DOHH2 (cell line): ENCODE results near the gene CACNG6.

Experiments used
- CTCF ChIP-seq: fragments of 200-600 bp; sonication (generic); IDR thresholded peaks from one replicate; pipeline ENCODE4 v1.5.1; 2014; ENCODE audit warnings: antibody characterized with exemption, mild to moderate bottlenecking, low read depth, low read length; ENCODE audit not compliant: poor library complexity, severe bottlenecking
- EZH2phosphoT487 ChIP-seq: fragments of 200-600 bp; sonication (generic); IDR thresholded peaks from 2 replicates; pipeline ENCODE4 v1.6.1; 2017; ENCODE audit warnings: borderline replicate concordance, mild to moderate bottlenecking, antibody characterized with exemption, low read length, moderate library complexity, mixed read lengths

- TF ChIP-seq CTCF: no peak
- no peak for TF ChIP-seq EZH2phosphoT487
Measured at GRCh38 chr19:53958823-53959757, 32.3 kb upstream of the CACNG6 start.
